ENCODE results near the gene CD200R1.

Gene CD200R1, protein sequence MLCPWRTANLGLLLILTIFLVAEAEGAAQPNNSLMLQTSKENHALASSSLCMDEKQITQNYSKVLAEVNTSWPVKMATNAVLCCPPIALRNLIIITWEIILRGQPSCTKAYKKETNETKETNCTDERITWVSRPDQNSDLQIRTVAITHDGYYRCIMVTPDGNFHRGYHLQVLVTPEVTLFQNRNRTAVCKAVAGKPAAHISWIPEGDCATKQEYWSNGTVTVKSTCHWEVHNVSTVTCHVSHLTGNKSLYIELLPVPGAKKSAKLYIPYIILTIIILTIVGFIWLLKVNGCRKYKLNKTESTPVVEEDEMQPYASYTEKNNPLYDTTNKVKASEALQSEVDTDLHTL

DNA sequence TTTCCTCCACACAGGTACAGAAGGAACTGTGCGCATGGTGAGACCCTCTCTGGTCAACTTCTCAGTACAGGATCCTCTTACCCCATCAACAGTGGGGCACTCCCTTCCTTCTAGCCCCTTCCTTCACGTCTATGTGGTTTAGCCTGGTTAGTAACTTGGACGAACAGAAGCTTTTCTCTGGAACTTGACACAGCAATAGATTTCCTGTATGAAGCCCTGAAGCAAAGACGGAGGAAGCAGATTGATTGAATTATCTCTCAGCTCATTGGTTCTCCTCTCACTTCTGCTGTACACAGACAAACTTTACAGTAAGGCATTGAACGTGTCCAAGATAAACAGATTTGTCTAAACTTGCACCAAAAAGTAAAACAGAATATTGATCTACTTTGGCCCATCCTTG is at the start of gene CD200R1:
TSS of gene CD200R1 (minus strand) at position 210 of the 400 bp plus-strand sequence. CDS start 246 bp downstream, outside the sequence.
- in situ Hi-C loops (cut with HindIII; ENCODE audit: low sequenced_read_pairs): loop anchor here (25.0 kb wide), 1 partner anchor 238 kb away; no protein-coding TSS in a partner anchor

DNA sequence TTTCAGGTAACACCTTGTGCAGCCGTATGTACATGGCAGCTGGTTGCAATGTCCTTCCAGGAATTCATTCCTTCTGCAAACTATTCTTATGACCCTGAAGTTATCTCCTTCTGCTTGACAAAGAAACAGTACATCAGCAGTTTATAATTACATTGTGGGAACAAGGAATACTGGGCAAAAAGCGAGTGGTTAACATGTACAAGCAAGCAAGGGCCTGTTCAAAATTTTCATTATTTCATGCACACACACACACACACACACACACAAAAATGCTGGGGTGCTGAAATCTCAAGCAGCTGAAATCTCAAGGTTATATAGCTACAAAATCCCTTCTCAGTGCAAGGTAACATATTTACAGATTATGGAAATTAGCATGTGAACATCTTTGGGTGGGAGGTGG is 46.6 kb upstream of the CD200R1 start:
- in situ Hi-C loops (cut with HindIII; ENCODE audit: low sequenced_read_pairs): no loop called here

DNA sequence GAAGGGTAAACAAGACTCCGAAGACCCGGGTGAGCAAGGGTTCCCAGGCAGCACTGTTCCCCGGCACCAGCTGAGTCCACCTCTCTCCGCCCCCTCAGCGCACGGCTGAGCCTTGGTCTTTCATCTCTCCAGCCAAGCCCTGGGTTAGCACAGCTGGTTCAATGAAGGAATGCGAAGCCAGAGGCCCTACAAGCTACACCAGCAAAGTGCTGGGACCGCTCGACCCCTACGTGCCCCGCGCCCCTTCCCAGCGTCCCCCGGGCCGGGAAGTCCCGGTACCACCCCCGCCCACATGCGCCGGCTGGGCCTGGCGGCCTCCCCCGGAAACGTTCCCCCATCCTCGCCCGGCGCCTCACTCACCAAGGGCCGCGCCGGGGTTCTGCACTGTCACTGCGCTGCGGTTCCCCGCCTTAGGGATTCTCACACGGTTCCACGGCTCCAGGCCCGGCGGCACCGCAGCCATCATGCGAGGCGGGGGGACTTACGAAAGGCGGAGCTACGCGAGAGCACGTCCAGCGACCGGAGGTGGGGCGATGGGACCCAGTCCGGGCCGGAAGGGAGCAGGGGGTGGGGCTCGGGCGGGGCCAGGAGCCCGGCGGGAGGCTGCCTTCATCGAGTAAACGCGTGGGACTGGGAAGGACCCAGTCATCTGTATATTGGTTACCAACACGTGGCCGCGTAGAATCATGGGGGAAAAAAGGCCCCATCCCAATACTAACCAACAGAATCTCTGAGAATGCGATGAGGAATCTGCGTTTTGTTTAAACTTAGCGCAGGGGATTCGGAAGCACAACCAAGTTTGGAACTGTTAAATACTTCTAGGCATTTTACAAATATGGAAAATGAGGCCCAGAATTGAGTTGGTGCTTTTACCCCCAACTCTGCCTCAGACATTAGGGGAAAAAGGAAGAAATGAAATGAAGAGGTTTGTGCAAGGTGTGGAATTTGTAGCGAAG is 44.6 kb upstream of the CD200R1 start:
- in situ Hi-C loops (cut with HindIII; ENCODE audit: low sequenced_read_pairs): no loop called here

- in situ Hi-C loops (cut with HindIII; ENCODE audit: low sequenced_read_pairs): no loop called here
These were observed 43.8 kb upstream of the CD200R1 start for GRCh38 chr3:113018536-113019181.

GRCh38 chr3:113013593-113013992 is 38.7 kb upstream of the CD200R1 start:
- in situ Hi-C loops (cut with HindIII; ENCODE audit: low sequenced_read_pairs): no loop called here

DNA sequence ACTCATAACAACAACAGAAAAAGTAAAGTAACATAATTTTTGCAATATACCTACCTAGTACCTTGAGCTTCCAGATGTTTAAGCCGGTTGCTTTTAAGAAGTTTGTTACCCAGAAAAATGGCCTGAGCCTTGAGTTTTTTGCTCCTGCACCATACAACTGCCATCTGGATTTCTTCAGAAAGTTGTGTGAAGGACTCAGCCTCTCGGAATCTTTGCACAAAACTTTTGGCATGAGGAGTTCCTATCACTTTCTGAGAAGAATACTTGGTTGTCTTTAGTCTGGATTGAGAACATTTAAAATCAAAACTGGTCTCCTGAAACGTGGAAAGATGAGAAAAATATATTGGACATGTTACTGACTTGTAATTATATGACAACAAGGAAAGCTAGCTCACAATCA is 33.2 kb upstream of the CD200R1 start:
- in situ Hi-C loops (cut with HindIII; ENCODE audit: low sequenced_read_pairs): no loop called here

DNA sequence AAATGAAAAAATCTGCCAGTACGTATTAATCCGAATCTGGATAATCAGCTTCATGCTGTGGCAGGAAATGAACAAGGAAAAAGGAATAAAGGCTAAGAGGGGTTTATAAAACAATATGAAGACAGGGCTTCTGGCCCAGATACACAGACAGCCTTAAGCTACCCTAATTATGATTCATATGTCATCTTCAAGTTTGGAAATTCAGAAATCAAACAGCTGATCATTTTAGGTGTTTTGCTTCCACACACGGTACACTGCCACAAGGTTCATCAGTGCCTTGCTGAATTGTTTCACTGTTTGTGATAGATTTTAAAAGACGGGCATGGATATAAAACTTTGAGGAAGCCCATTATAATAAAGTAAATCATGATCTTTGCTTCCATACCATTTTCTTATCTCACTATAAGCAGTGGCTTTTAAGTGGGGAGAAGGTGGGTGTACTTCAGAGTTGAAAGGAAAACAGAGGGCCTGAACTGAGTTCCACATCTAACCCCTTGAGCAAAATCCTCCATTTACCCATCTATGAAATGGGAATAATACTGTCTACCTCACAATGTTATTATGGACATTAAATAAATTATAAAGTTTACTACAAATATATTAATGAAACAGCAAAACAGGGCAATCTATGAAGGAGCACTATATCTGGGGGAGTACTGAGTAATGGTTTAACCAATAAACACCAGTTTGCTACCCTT is 31.6 kb upstream of the CD200R1 start:
- in situ Hi-C loops (cut with HindIII; ENCODE audit: low sequenced_read_pairs): no loop called here

GRCh38 chr3:113005611-113006010 is 30.7 kb upstream of the CD200R1 start:
- in situ Hi-C loops (cut with HindIII; ENCODE audit: low sequenced_read_pairs): no loop called here

DNA sequence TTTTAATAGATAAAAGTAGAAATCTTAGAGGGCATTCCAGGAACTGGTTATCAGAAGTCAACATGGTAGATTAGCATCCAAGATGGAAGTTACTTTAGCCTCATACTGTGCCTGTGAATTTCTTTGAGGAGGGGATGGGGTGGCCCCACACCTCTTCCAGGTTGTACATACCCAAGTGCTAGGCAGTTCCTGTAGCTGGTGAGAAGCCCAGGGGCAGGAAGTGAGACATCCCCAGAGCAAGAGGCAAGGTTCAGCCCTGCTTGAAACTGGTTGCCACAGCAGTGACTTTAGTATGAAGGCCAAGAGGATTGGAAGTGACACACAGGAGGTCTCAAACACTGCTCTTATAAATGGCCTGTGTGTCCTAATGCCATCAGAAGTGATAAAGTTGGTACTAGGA is 27.8 kb upstream of the CD200R1 start:
- in situ Hi-C loops (cut with HindIII; ENCODE audit: low sequenced_read_pairs): no loop called here

GRCh38 chr3:113002037-113002436 is 27.1 kb upstream of the CD200R1 start:
- in situ Hi-C loops (cut with HindIII; ENCODE audit: low sequenced_read_pairs): no loop called here

GRCh38 chr3:113000691-113001090 is 25.8 kb upstream of the CD200R1 start:
- in situ Hi-C loops (cut with HindIII; ENCODE audit: low sequenced_read_pairs): no loop called here

GRCh38 chr3:112995800-112996199 is 20.9 kb upstream of the CD200R1 start:
- in situ Hi-C loops (cut with HindIII; ENCODE audit: low sequenced_read_pairs): loop anchor here (25.0 kb wide), 1 partner anchor 258 kb away; no protein-coding TSS in a partner anchor

GRCh38 chr3:112990672-112991602 is 16.0 kb upstream of the CD200R1 start, which contains the start of gene GTPBP8:
GTPBP8 (plus strand) TSS chr3:112990984; CDS start chr3:112991000, 16 bp downstream.
- in situ Hi-C loops (cut with HindIII; ENCODE audit: low sequenced_read_pairs): loop anchor here (25.0 kb wide), 1 partner anchor 254 kb away; no protein-coding TSS in a partner anchor

- in situ Hi-C loops (cut with HindIII; ENCODE audit: low sequenced_read_pairs): loop anchor here (25.0 kb wide), 1 partner anchor 251 kb away; no protein-coding TSS in a partner anchor
These were observed 12.9 kb upstream of the CD200R1 start for GRCh38 chr3:112987710-112988334.

GRCh38 chr3:112984485-112984884 is 9.6 kb upstream of the CD200R1 start:
- in situ Hi-C loops (cut with HindIII; ENCODE audit: low sequenced_read_pairs): loop anchor here (5.0 to 25.0 kb wide), 2 partner anchors 247 to 397 kb away; no protein-coding TSS in a partner anchor

- in situ Hi-C loops (cut with HindIII; ENCODE audit: low sequenced_read_pairs): loop anchor here (5.0 to 25.0 kb wide), 2 partner anchors 245 to 395 kb away; no protein-coding TSS in a partner anchor
These were observed 7.8 kb upstream of the CD200R1 start for GRCh38 chr3:112982710-112983109.

- in situ Hi-C loops (cut with HindIII; ENCODE audit: low sequenced_read_pairs): loop anchor here (5.0 to 25.0 kb wide), 2 partner anchors 243 to 393 kb away; no protein-coding TSS in a partner anchor
These were observed 5.2 kb upstream of the CD200R1 start for GRCh38 chr3:112980080-112980479.

DNA sequence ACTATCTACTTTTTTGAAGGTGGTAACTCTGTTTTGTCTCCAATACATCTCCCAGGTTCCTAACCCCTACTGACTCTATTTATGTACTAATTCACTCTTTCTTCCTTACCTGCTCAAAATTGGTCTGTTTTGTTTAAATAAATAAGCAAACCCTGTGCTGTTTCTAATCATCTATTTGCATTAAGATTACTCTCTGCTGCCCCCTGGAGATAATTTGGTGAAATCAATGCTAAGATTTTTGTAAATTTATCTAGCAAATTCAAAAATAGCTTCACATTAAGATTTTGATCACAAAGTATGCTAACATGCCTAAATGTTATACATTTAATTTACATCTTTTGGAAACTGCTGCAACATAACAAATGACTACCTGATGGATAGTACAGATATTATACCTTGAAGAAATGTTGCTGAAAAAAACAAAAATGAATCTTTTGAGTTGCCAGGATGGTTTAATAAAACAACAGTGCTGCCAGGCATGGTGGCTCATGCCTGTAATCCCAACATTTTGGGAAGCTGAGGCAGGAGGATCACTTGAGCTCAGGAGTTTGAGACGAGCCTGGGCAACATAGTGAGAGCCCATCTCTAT is 4.4 kb upstream of the CD200R1 start:
- in situ Hi-C loops (cut with HindIII; ENCODE audit: low sequenced_read_pairs): loop anchor here (25.0 kb wide), 1 partner anchor 242 kb away; no protein-coding TSS in a partner anchor
